ENCODE results near the gene SPATS2L. TPM values are rescaled to one million over a fixed set of nuclear protein-coding genes. Genes with fewer than 3 reads are reported as not detected.

Gene SPATS2L
- total and polyA plus RNA-seq, 2 experiments from 2014 or later = 118 to 154 TPM

GRCh38 chr2:200447139-200447855 lies 140.8 kb downstream of the SPATS2L start (continued):
- TF ChIP-seq POLR2AphosphoS5 (IDR thresholded peaks at IDR 0.05; ENCODE audit: low read depth) (no peak), STAT1 (IDR thresholded peaks at IDR 0.05; ENCODE audit: unreplicated experiment) (no peak), CREB1 (CRISPR knock-in tag; IDR thresholded peaks at IDR 0.05; ENCODE audit: low read depth) (no peak), NANOG (IDR thresholded peaks at IDR 0.05; ENCODE audit: borderline replicate concordance) (no peak), EZH2 (IDR thresholded peaks at IDR 0.05; ENCODE audit: low read depth, unreplicated experiment) (no peak)

GRCh38 chr2:200448455-200448854 lies 142.0 kb downstream of the SPATS2L start:
- peaks cover 7% of the 10 kb centered on the region for H3K27me3 Mint-ChIP-seq (ENCODE audit: insufficient read depth, low read depth, poor library complexity)
- Histone ChIP-seq H3K4me1 (ENCODE audit: insufficient read depth) (peaks cover 3% of the 10 kb centered on the region), H3K4me3 (no peak overlapping the region), H3K27me3 (ENCODE audit: insufficient read depth) (no peaks in the 10 kb centered on the region), H3K79me2 (replicated peaks; ENCODE audit: insufficient read depth) (no peaks in the 10 kb centered on the region; the same call in 1 of the 2 replicates), H3K4me2 (no peak overlapping the region), H3F3A (replicated peaks; ENCODE audit: low read depth) (no peaks in the 10 kb centered on the region; the same call in 1 of the 2 replicates), H3K36me3 (ENCODE audit: insufficient read depth) (peaks cover 17% of the 10 kb centered on the region), H3K27ac (ENCODE audit: low read depth) (no peak overlapping the region), H4K20me1 (replicated peaks; ENCODE audit: insufficient read depth) (peaks cover 6% of the 10 kb centered on the region; the same call in 1 of the 2 replicates), H3K9me2 (ENCODE audit: insufficient read depth) (no peaks in the 10 kb centered on the region), H2AFZ (no peak overlapping the region)
- H3K4me3 Mint-ChIP-seq = no peak overlapping the region
- peaks cover 8% of the 10 kb centered on the region for H3K4me1 Mint-ChIP-seq
- peaks cover 65% of the 10 kb centered on the region for H3K36me3 Mint-ChIP-seq (ENCODE audit: low read depth)
- TF ChIP-seq REST (IDR thresholded peaks at IDR 0.05; ENCODE audit: unreplicated experiment) (no peak), NANOG (IDR thresholded peaks at IDR 0.05; ENCODE audit: borderline replicate concordance) (no peak)
- no peak overlapping the region for H3K27ac Mint-ChIP-seq
- ATAC-seq (no peak), DNase-seq (ENCODE audit: low spot score) (no peak)
- no peaks in the 10 kb centered on the region for H3K9me3 Mint-ChIP-seq

GRCh38 chr2:200449149-200449548 lies 142.7 kb downstream of the SPATS2L start:
- Mint-ChIP-seq H3K9me3 (no peaks in the 10 kb centered on the region), H3K4me1 (peaks cover 15% of the 10 kb centered on the region), H3K27ac (no peak overlapping the region), H3K4me3 (no peak overlapping the region), H3K27me3 (ENCODE audit: insufficient read depth, low read depth, poor library complexity) (peaks cover 7% of the 10 kb centered on the region), H3K36me3 (ENCODE audit: low read depth) (peaks cover 58% of the 10 kb centered on the region)
- no peak overlapping the region for H3K4me3 ChIP-seq
- peaks cover 6% of the 10 kb centered on the region; the same call in 1 of the 2 replicates for H4K20me1 ChIP-seq (replicated peaks; ENCODE audit: insufficient read depth)
- H3K4me1 ChIP-seq (ENCODE audit: insufficient read depth) = peaks cover 7% of the 10 kb centered on the region
- no peaks in the 10 kb centered on the region for H3K9me2 ChIP-seq (ENCODE audit: insufficient read depth)
- H3K4me2 ChIP-seq = no peak overlapping the region
- no peak overlapping the region for H2AFZ ChIP-seq
- no peaks in the 10 kb centered on the region for H3K27me3 ChIP-seq (ENCODE audit: insufficient read depth)
- ATAC-seq (no peak), DNase-seq (ENCODE audit: low spot score) (no peak)
- TF ChIP-seq NANOG (IDR thresholded peaks at IDR 0.05; ENCODE audit: borderline replicate concordance) (no peak), CTCF (conservative IDR thresholded peaks at IDR 0.05; ENCODE audit: low read depth in 2 of 2) (no peak), CREB1 (CRISPR knock-in tag; IDR thresholded peaks at IDR 0.05; ENCODE audit: low read depth) (no peak), EZH2phosphoT487 (IDR thresholded peaks at IDR 0.05; ENCODE audit: unreplicated experiment) (no peak), JUNB (IDR thresholded peaks at IDR 0.05; ENCODE audit: unreplicated experiment) (no peak), ETS1 (IDR thresholded peaks at IDR 0.05) (no peak), POLR2AphosphoS5 (IDR thresholded peaks at IDR 0.05; ENCODE audit: low read depth) (no peak), STAT1 (IDR thresholded peaks at IDR 0.05; ENCODE audit: unreplicated experiment) (no peak), ZNF114 (CRISPR knock-in tag; IDR thresholded peaks at IDR 0.05) (no peak), EZH2 (IDR thresholded peaks at IDR 0.05; ENCODE audit: low read depth, unreplicated experiment) (no peak), REST (IDR thresholded peaks at IDR 0.05; ENCODE audit: unreplicated experiment) (no peak)
- H3K79me2 ChIP-seq (replicated peaks; ENCODE audit: insufficient read depth) = no peaks in the 10 kb centered on the region; the same call in 1 of the 2 replicates
- H3K36me3 ChIP-seq (ENCODE audit: insufficient read depth) = 0 out of 2 replicates have a peak, but pooled peaks cover 13% of the 10 kb centered on the region
- H3K27ac ChIP-seq (ENCODE audit: low read depth) = no peak overlapping the region
- H3F3A ChIP-seq (replicated peaks; ENCODE audit: low read depth) = no peaks in the 10 kb centered on the region; the same call in 1 of the 2 replicates

All from GM23338 (cell line).